Thyroid gland (tissue), 4 donors: Measurements from ENCODE around the gene FMR1NB.

Source experiments
- CTCF ChIP-seq, 6 experiments: fragments of 200-600 bp in 3 of 6; fragments of 450-650 bp in 3 of 6; sonication (generic) in 3 of 6; IDR thresholded peaks; one replicate each; pipeline ENCODE4 v1.5.1; 2016 to 2019; ENCODE audit warnings: antibody characterized with exemption in 6 of 6, mild to moderate bottlenecking in 2 of 6, inconsistent platforms in 1 of 6, moderate library complexity in 1 of 6
- POLR2A ChIP-seq, 2 donors: fragments of 450-650 bp; IDR thresholded peaks; one replicate each; pipeline ENCODE4 v1.6.1; 2017; ENCODE audit warnings: antibody characterized with exemption in 2 of 2, mild to moderate bottlenecking in 2 of 2, moderate library complexity in 1 of 2

- TF ChIP-seq CTCF (IDR thresholded peaks at IDR 0.05) (no peak), POLR2A (IDR thresholded peaks at IDR 0.05) (no peak)
Observed at GRCh38 chrX:148051973-148052372, 70.8 kb downstream of the FMR1NB start.
